NB4 (cell line): ENCODE data around the gene ZNF207.
"Not testable (repeated sequence)": the region's sequence is repeated elsewhere in the genome, so short reads cannot be mapped to it uniquely, and the experiment has no call there.

Experiments used
- DNase-seq: peaks from one replicate; pipeline ENCODE4 v3.0.0; 2010; ENCODE audit warnings: low read depth
- H3K4me3 ChIP-seq: one replicate; pipeline ENCODE4 v1.5.1; 2011; ENCODE audit warnings: mild to moderate bottlenecking, low read depth, low read length, moderate library complexity
- CTCF ChIP-seq: IDR thresholded peaks from one replicate; pipeline ENCODE4 v1.5.1; 2012; ENCODE audit warnings: low read depth, low read length
- MAX ChIP-seq: IDR thresholded peaks from 2 replicates; pipeline ENCODE4 v1.6.1; 2011; ENCODE audit warnings: low read depth, low read length
- MYC ChIP-seq: IDR thresholded peaks from 2 replicates; pipeline ENCODE4 v1.6.1; 2011; ENCODE audit warnings: low read depth, low read length
- POLR2A ChIP-seq: IDR thresholded peaks from 2 replicates; pipeline ENCODE4 v1.6.1; 2011; ENCODE audit warnings: mild to moderate bottlenecking; ENCODE audit not compliant: insufficient read length; ENCODE audit errors: extremely low read depth

ZNF207 gene

GRCh38 chr17:32307658-32308057 is 42.3 kb upstream of the ZNF207 start:
- H3K4me3 ChIP-seq = no peak overlapping the region
- TF ChIP-seq MAX = no peak
- TF ChIP-seq POLR2A = no peak
- TF ChIP-seq CTCF = no peak
- TF ChIP-seq MYC = no peak
- DNase-seq = no peak

GRCh38 chr17:32311028-32311536 is 38.9 kb upstream of the ZNF207 start:
- TF ChIP-seq MYC = no peak
- peak; percentile 32 for DNase-seq

GRCh38 chr17:32314636-32315035 is 35.3 kb upstream of the ZNF207 start:
- no peak for DNase-seq
- TF ChIP-seq POLR2A = no peak
- TF ChIP-seq MYC = no peak
- no peak for TF ChIP-seq MAX
- TF ChIP-seq CTCF = no peak
- H3K4me3 ChIP-seq = no peak overlapping the region

More at GRCh38 chr17:32311028-32311536, 38.9 kb upstream of the ZNF207 start:
- H3K4me3 ChIP-seq = no peak overlapping the region

- DNase-seq = no peak
- H3K4me3 ChIP-seq = no peak overlapping the region
- TF ChIP-seq MAX (no peak), MYC (no peak)
Observed at GRCh38 chr17:32315171-32315570, 34.8 kb upstream of the ZNF207 start.

GRCh38 chr17:32316653-32317052 is 33.3 kb upstream of the ZNF207 start:
- not testable (repeated sequence) for H3K4me3 ChIP-seq, DNase-seq

GRCh38 chr17:32317353-32317752 is 32.6 kb upstream of the ZNF207 start:
- no peak overlapping the region for H3K4me3 ChIP-seq
- DNase-seq = no peak
- TF ChIP-seq POLR2A = no peak
- no peak for TF ChIP-seq MAX
- no peak for TF ChIP-seq MYC
- no peak for TF ChIP-seq CTCF

GRCh38 chr17:32318071-32318470 is 31.9 kb upstream of the ZNF207 start:
- no peak for TF ChIP-seq POLR2A
- no peak for TF ChIP-seq MYC
- TF ChIP-seq CTCF = no peak
- no peak for DNase-seq
- no peak overlapping the region for H3K4me3 ChIP-seq
